Activated CD8-positive, alpha-beta memory T cell treated with anti-CD3 and anti-CD28 coated beads, Interleukin-2, amount 50 U/mL, for 48 hours (primary cell): Measurements from ENCODE around the gene CTF1.
A peak's percentile ranks its signal among the peaks of the same experiment; 100 is the strongest.
"Not testable (repeated sequence)": the region's sequence is repeated elsewhere in the genome, so short reads cannot be mapped to it uniquely, and the experiment has no call there.

ENCODE experiments used
- DNase-seq: peaks from one replicate; pipeline ENCODE4 v3.0.0-alpha.2; 2020

CTF1 gene

DNA sequence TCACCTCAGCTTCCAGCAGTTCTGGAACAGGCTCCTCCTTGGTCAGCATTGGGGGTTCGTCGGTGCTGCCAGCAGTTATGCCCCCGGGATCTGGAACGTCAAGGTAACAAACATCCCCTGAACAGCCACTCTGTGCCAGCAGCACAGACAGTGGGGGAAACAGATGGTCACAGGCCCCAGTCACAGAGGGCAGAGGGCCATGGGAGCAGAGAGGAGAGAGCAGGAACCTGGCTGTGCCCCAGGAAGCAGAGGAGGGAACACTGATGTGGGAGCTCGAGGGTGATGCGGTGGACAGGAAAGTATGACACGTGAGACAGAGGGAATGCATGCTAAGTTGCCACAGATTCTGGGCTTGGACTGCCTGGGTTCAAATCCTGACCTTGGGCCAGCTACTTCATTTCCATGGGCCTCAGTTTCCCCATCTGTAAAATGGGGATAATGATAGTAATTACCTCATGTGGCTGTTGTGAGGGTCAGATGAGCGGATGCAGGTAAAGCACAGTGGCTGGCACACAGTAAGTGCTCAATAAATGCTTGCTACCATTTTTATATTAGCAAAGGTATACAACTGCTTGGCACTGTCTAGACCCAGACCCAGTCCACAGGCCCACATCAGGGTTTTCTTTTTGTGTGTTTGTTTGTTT lies 7.4 kb upstream of the CTF1 start:
- no peak for DNase-seq

DNA sequence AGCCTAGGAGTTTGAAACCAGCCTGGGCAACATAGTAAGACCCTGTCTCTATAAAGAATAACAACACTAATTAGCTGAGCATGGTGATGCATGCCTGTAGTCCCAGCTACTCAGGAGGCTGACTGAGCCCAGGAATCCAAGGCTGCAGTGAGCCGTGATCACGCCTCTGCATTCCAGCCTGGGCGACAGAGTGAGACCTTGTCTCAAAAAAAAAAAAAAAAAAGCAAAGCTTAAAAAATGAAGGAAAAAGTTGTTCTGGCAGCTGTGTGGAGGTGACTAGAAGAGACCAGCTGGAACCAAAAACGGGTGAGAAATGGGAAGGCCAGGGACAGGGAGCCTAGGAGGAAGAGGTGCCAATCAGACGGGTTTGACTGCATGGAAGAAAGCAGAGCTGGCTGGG lies 6.7 kb upstream of the CTF1 start:
- no peak for DNase-seq

DNA sequence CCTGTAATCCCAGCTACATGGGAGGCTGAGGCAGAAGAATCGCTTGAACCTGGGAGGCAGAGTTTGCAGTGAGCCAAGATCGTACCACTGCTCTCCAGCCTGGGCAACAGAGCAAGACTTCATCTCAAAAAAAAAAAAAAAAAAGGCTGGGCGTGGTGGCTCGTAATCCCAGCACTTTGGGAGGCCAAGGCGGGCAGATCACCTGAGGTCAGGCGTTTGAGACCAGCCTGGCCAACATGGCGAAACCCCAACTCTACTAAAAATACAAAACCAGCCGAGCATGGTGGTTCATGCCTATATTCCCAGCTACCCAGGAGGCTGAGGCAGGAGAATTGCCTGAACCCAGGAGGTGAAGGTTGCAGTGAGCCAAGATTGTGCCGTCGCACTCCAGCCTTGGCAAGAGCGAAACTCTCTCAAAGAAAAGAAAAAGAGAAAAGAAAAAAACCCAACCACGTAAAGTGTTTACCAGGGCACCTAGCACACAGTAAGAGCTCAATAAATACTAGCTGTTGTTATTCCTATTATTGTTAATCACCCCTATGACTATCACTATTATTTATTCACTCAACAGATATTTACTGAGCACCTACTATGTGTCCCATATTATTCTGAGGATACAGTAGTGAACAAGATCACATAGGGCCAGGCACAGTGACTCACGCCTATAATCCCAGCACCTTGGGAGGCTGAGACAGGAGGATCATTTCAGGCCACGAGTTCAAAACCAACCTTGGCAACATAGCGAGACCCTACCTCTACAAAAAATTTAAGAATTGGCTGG lies 5.2 kb upstream of the CTF1 start:
- not testable (repeated sequence) for DNase-seq

DNA sequence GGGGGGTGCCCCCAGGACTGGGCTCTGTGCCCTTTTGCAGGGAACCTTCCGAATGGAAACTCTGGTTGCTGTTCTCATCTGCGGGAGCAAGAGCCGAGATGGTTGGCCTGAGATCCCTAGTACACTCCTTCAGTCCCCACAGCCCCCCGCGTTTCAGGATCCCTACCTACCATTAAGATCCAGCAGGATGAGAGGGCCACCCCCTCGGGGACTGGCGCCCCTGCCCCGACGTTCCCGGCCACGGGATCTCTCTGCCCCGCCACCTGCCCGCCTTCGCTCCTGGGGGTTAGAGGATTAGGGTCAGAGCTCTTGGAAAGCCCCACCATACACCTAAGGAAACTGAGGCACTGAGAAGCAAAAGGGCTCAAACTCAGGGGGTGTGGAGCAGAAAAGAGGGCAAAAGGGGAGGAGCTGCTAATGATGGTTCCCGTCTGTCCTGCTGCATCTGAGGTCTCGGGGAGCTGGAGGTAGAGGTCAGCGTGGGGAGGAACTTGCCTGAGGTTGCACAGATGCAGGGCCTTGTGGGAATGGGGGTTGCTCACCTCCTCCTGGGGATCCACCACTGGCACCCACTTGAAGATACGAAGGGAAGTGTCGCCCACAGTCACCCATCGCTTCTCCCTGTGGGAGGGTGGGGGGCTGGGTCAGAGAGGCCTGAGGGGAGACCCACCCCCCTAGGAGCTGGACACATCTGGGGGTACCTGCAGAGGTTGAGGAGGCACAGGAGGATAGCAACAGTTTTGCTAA lies 3.6 kb upstream of the CTF1 start:
- DNase-seq = no peak

DNA sequence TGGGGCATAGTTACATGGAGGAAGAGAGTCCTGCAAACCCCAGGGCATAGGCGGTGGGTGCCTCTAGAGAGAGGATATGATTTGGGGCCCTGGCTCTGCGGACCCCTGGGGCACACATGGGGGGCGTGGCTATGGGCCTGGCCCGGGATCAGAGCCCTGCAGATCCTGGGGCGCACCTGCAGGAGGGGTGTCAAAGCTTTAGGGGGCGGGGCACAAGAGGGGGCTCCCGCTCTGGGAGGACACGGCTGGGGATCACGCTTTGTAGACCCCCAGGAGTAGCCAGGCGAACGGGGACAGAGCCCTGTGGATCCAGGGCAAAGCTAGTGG lies 3.0 kb upstream of the CTF1 start:
- peak; percentile 63 for DNase-seq

DNA sequence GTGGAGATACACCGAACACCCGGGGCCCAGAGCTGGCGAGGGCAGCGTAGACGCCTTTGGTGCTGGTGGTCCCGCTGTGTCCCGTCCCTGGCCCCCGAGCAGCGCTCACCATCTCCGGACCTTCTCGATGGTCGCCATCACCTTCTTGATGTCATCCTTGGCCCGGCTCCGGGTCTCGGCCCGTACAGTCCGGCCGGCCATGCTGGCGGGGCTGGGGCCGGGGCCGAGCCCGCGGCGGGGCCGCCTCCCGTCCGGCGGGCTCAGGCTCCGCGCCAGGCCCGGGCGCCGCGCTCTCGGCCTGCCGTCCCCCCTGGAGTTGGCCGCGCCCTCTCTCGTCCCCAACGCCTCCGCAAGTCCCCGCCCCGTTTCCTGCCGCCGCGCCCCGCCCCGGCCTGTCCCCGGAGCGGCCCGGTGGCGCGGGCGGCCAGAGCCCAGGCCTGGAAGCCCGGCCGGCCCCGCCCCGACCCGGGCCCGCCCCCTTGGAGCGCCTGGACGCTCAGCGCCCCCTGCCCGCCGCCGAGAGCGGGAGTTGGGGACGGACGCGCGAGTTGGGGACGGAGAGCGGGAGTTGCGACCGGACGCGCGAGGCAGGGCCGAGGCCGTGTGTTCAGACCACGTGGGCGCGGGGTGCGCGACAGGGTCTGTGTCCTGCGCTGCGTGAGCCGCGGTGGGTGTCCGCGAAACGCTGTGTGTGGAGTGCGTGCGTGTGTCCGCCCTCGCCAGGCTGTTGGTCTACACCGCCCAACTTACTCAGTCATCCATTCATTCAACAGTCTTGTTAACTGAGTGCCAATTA lies 2.5 kb upstream of the CTF1 start, which contains the start of gene BCL7C:
Gene BCL7C, minus strand, starts transcription at position 334 of the 796 bp plus-strand sequence. Its CDS starts 133 bp downstream, at position 201.
- DNase-seq = peak; percentile 91

DNA sequence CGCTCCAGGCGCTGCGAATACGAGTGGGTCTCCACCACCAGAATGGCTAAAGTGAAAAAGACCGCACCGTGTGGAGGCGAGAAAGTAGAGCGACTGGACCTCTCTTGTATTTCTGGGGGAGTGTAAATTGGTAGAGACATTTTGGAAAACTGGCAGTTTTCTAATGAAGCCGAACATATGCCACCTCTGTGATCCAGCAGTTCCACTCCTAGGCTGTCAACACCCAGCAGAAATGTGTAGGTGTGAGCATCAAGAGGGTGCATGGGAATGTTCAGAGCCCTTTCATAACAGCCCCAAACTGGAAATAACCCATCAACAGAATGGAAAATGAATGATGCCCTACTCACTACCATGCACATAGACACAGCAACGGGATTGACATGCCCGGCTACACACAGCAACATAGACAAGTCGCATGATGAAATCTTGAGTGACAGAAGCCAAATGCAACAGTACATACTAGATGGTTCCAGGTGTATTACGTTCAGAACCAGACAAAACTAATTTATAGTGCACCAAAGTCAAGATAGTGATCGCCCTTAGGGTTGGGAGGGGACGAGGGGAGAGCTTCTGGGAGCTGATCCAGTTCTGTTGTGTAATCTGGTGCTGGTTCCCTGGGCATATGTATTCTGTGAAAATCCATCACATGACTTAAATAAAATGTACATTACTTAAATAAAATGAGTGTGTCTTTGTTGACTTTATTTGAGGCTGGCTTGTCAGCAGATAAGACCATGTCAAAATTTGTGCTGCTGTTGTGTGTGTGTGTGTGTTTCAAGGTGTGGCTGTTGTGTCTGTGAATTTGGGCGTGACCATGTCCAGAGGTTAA lies 1.7 kb upstream of the CTF1 start:
- no peak for DNase-seq

DNA sequence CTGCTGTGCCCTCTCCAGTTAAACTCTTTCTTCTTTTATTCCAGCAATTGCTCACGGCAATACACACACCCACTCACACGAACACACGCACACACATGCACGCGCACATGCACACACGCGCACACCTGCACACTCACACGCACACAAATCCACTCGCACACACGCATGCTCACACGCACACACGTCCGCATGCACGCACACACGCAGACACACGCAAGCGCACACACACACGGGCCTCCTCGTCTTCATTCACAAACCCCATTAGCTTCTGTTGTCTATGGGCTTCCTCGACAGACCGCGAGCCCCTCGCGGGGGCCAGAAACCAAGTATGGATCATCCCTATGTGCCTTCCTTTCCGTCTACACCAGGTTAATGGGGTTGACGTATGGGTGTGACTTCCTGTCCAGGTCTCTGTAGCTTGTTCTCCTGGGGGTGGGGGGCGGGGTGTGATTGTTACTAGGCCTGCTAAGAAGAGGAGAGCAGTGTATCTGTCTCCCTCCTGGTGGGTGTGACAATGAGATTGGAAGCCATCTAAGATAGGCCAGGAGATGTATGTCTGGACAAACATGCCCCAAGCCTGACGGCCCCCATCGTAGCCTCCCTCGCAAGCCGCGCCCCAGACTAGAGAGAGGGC lies 670 bp upstream of the CTF1 start:
- DNase-seq = no peak

DNA sequence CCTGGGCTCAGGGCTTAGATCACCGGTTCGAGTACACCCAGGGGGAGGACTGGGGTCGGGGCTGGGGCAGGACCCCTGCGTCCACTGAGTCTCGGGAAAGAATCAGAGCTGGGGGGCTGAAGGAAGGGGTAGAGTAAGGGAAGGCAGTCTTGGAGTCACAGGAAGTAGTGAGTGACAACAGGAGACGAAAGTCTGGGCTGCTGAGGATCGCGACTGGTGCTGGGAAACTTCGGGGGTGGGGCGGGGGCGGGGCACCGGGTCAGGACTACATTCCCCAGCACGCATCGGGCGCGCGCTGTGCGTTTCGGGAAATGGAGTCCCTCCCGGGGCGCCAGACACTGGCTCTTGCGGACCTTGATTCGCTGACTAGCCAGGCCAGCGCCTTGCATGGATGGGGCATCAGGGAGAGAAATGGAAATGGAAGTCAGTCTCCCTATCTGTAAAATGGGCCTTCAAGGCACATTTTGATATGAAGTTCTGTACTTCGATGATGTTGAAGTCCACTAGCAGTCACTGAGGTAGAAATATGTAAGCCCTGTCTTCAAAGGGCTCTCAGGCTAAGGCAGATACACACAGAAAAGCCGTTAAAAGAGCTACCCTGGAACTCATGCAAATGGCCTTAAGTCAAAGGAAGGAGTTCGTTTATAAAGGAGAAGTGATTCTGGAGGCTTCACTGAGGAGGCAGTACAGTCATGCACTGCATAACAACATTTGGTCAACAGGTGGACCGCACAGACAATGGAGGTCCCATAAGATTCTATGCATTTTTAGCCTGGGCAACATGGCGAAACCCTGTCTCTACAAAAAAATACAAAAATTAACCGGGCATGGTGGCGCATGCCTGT lies 697 bp downstream of the CTF1 start:
- DNase-seq = peak; percentile 91

DNA sequence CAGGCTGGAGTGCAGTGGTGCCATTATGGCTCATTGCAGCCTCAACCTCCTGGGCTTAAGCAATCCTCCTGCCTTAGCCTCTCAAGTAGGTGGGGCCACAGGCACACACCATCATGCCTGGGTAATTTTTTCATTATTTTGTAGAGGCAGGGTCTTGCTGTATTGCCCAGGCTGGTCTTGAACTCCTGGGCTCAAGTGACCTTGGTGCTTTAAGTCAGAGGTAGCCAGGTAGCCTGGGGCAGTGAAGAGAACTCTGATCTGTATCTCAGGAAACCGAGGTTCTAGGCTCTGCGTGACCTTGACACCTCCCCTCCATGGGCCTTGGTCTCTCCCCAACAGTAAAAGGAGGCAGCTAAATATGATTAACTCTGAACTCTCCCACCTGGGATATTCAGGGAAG lies 3.4 kb downstream of the CTF1 start:
- DNase-seq = no peak

DNA sequence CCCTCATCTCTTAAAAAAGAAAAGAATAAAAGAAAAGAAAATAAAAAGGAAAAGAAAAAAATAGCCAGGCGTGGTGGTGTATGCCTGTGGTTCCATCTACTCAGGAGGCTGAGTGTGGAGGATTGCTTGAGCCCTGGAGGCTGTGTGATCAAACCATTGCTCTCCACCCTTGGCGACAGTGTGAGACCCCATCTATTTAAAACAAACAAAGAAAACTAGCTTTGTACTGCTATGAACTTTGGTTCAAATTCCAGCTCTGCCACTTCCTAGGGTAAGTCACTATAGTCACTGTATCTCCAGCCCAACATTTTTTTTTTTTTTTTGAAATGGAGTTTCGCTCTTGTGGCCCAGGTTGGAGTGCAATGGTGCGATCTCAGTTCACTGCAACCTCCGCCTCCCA lies 4.2 kb downstream of the CTF1 start:
- DNase-seq = no peak

DNA sequence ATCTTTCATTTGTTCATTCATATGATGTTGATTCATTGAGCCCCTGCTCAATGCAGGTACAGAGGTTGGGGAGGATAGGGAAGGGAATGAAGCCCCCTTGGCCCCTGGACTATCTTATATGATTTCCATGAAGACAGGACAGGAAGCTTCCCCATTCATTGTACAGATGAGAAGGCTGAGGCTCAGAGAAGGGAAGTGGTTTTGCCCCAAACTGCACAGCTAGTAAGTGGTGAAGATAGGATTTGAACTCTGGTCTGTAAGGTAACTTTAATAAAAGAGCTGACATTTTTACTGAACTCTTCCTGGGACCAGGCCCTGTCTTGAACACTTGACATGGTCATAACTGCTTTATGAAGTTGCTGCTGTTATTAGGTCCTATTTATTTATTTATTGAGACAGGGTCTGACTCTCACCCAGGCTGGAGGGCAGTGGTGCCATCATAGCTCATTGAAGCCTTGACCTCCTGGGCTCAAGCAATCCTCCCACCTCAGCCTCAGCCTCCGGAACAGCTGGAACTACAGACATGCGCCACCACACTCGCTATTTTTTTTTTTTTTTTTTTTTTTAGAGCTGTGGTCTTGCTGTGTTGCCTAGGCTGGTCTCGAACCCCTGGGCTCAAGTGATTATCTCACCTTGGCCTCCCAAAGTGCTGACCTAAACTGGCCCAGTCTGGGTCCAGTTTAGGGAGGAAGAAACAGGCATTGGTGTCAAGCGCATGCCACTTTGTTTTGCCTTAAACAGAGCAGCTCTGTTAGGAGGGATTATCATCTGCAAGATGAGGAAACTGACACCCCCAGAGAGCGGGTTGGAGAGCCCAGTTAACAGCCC lies 5.0 kb downstream of the CTF1 start:
- DNase-seq = no peak

DNA sequence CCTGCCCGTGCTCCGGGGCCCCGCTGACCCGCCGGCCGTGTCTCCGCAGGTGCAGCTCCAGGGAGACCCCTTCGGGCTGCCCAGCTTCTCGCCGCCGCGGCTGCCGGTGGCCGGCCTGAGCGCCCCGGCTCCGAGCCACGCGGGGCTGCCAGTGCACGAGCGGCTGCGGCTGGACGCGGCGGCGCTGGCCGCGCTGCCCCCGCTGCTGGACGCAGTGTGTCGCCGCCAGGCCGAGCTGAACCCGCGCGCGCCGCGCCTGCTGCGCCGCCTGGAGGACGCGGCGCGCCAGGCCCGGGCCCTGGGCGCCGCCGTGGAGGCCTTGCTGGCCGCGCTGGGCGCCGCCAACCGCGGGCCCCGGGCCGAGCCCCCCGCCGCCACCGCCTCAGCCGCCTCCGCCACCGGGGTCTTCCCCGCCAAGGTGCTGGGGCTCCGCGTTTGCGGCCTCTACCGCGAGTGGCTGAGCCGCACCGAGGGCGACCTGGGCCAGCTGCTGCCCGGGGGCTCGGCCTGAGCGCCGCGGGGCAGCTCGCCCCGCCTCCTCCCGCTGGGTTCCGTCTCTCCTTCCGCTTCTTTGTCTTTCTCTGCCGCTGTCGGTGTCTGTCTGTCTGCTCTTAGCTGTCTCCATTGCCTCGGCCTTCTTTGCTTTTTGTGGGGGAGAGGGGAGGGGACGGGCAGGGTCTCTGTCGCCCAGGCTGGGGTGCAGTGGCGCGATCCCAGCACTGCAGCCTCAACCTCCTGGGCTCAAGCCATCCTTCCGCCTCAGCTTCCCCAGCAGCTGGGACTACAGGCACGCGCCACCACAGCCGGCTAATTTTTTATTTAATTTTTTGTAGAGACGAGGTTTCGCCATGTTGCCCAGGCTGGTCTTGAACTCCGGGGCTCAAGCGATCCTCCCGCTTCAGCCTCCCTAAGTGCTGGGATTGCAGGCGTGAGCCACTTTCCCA lies 5.9 kb downstream of the CTF1 start:
- DNase-seq = peak; percentile 80

DNA sequence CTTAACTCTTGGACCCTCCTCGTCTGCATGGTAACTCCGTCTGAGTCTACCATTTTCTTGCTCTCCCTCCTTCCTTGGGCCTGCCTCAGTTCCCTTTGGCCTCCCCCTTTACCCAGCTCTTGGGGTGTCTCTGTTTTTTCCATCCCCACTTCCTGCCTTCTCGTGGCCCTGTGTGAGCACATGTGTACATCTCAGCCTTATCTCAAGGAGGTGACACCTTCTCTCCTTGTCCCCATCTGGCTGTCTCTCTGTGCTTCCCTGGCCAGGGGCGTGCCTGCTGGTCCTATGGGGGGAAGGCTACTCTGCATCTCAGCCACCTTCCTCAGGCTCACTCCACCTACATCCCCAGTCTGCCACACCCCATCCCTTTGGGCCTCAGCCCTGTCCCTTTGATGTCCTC lies 6.6 kb downstream of the CTF1 start:
- peak; percentile 63 for DNase-seq

DNA sequence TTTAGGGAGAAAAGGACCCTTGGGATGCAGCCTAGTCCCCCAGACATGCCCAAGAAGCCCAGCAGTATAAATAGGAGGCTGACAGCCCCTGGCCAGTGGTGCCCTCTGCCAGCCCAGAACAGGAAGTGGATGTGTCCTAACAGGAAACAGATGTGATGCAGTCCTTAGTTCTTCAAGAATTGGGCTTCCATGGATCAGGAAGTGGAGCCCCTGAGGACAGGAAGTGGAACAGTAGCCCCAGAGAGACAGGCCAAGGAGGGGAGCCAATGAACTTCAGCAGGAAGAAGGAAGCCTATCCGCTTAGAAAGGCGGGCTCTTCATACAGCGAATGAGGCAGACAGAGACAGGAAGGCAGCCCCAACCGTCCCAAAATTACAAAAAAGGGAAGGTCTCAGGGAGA lies 7.2 kb downstream of the CTF1 start:
- DNase-seq = no peak

DNA sequence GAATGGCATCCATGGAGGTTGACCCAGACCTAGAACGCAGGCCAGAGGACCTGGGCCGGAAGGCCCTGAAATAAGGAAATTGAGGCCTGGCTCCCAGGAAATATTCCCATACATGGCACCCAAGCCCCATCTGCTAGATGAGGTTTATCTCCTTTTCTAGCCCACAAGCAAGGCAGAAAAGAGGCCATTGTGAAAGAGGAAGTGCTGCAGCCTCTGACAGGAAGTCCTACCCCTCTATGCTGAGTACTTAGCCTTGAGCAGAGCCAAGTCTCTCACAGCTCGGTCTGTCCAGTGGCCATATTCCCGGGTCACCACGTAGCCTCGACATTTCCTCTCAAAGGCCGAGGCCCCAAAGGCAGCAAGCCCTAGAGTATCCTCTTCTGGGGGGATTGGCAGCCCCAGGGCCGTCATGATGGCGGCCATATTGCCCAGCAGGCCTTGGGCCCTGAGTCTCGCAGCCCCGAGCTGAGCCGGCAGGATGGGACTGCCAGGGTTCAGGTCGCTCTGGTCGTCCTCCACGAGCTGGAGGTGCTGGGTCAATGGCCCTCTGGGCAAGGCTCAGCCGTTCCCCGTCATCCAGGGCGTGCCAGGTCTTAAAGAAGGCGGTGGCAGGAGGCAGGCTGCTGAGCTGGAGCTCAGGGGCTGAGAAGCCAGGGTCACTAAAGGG lies 7.8 kb downstream of the CTF1 start:
- no peak for DNase-seq

DNA sequence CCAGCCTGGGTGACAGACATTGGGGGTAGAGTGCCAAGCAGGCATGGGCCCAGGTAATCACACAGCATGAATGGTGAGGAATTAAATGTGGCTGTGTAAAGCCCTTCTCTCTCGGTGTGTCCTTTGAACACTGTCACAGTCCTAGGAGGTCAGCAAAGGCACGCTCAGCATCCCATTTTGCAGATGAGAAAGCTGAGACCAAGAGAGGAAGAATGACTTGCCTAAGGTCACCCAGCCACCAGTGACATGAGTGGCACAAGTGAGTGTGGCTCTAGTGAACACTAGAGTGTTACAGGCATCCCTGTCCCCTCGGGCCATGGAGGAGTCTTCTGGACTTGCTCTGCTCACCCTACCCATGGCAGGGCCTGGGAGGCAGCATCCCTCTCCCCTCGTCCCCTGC lies 10.7 kb downstream of the CTF1 start:
- no peak for DNase-seq

DNA sequence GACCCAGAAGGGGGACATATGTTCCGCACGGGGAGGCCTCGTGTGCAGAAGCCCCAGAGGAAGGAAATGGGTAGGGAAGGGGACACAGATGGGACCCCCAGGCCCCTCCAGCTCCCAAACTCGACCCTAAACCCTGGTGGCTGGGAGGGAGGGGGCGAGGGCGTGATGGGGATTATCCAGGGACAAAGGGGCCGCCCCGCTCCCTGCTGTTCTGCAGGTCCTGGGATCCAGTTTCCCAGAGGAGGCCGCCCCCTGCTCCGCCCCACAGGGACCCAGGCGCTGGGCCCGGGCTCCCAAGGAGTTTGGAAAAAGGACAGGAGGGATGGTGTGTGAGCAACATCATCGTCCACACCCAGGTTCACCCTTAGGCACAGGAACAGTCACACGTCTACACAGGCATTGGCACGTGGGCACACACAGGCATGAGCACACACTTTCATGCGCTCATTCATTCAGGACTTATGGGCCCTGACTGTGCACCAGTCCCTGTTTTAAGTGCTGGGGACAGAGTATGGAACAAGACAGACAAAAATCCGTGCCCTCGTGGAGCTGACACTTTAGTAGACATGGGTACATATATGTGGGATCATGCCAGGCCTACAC lies 14.1 kb downstream of the CTF1 start:
- DNase-seq = no peak
